ENCODE data around the gene VPS51.
"Not testable (repeated sequence)": the region's sequence is repeated elsewhere in the genome, so short reads cannot be mapped to it uniquely, and the experiment has no call there.

VPS51 gene

GRCh38 chr11:65107751-65108468 lies 11.9 kb downstream of the VPS51 start:
- no peak for DNase-seq (ENCODE audit: low spot score)

GRCh38 chr11:65108469-65109123 lies 12.6 kb downstream of the VPS51 start:
- DNase-seq (ENCODE audit: low spot score): no peak

- no peak for DNase-seq (ENCODE audit: low spot score)
Measured at GRCh38 chr11:65109231-65110198, 13.5 kb downstream of the VPS51 start.

GRCh38 chr11:65110354-65110861 lies 14.4 kb downstream of the VPS51 start:
- DNase-seq (ENCODE audit: low spot score): peak; percentile 95

GRCh38 chr11:65111159-65111743 lies 15.2 kb downstream of the VPS51 start:
- DNase-seq (ENCODE audit: low spot score): no peak

- DNase-seq (ENCODE audit: low spot score): peak; percentile 96
Measured at GRCh38 chr11:65111744-65112545, 15.9 kb downstream of the VPS51 start, which contains the start of gene TM7SF2. Gene TM7SF2 (plus strand): TSS chr11:65111872. CDS start chr11:65112016, 144 bp downstream.

GRCh38 chr11:65112546-65113360 lies 16.7 kb downstream of the VPS51 start:
- DNase-seq (ENCODE audit: low spot score): peak; percentile 75

- DNase-seq (ENCODE audit: low spot score): no peak
Measured at GRCh38 chr11:65113361-65113756, 17.3 kb downstream of the VPS51 start.

GRCh38 chr11:65113839-65114238 lies 17.8 kb downstream of the VPS51 start:
- no peak for DNase-seq (ENCODE audit: low spot score)

GRCh38 chr11:65114538-65115171 lies 18.6 kb downstream of the VPS51 start:
- no peak for DNase-seq (ENCODE audit: low spot score)

- no peak for DNase-seq (ENCODE audit: low spot score)
Measured at GRCh38 chr11:65115361-65116082, 19.5 kb downstream of the VPS51 start.

GRCh38 chr11:65116370-65117205 lies 20.6 kb downstream of the VPS51 start:
- DNase-seq (ENCODE audit: low spot score): peak; percentile 74

- DNase-seq (ENCODE audit: low spot score): peak; percentile 100
Measured at GRCh38 chr11:65117206-65118096, 21.4 kb downstream of the VPS51 start, which contains the start of gene ZNHIT2. Gene ZNHIT2 (minus strand): TSS chr11:65117701. CDS start chr11:65117653, 48 bp downstream.

GRCh38 chr11:65118097-65118837 lies 22.3 kb downstream of the VPS51 start:
- no peak for DNase-seq (ENCODE audit: low spot score)

- not testable (repeated sequence) for DNase-seq (ENCODE audit: low spot score)
Measured at GRCh38 chr11:65118891-65119669, 23.1 kb downstream of the VPS51 start.

All from activated CD4-positive, alpha-beta T cell treated with anti-CD3 and anti-CD28 coated beads, Interleukin-2, Interleukin-4, amounts not matched to agents 100 ng/mL and 50 ng/mL, durations not matched to agents 16 hours and 8 hours (primary cell).